HG03139 (cell line): ENCODE results near the gene RPL37A.
"Not testable (repeated sequence)": the region's sequence is repeated elsewhere in the genome, so short reads cannot be mapped to it uniquely, and the experiment has no call there.

ENCODE experiments used
- ATAC-seq: cut with Tn5 transposase; IDR thresholded peaks from one replicate; pipeline ENCODE4 v1.9.1; 2021; ENCODE audit not compliant: unreplicated experiment

RPL37A gene

GRCh38 chr2:216516730-216517350 is 18.2 kb downstream of the RPL37A start:
- ATAC-seq = no peak

GRCh38 chr2:216517447-216518225 is 19.0 kb downstream of the RPL37A start:
- no peak for ATAC-seq

- not testable (repeated sequence) for ATAC-seq
Measured at GRCh38 chr2:216518566-216519119, 20.0 kb downstream of the RPL37A start.

- no peak for ATAC-seq
Measured at GRCh38 chr2:216519154-216519762, 20.6 kb downstream of the RPL37A start.

- ATAC-seq = no peak
Measured at GRCh38 chr2:216520112-216520511, 21.5 kb downstream of the RPL37A start.

GRCh38 chr2:216522892-216523502 is 24.4 kb downstream of the RPL37A start:
- no peak for ATAC-seq

- no peak for ATAC-seq
Measured at GRCh38 chr2:216525972-216526371, 27.3 kb downstream of the RPL37A start.

GRCh38 chr2:216526939-216527338 is 28.3 kb downstream of the RPL37A start:
- ATAC-seq = no peak

GRCh38 chr2:216527600-216527999 is 29.0 kb downstream of the RPL37A start:
- ATAC-seq = no peak

- ATAC-seq = no peak
Measured at GRCh38 chr2:216532562-216532961, 33.9 kb downstream of the RPL37A start.

- ATAC-seq = no peak
Measured at GRCh38 chr2:216533609-216534008, 35.0 kb downstream of the RPL37A start.

- ATAC-seq = no peak
Measured at GRCh38 chr2:216534809-216535208, 36.2 kb downstream of the RPL37A start.

GRCh38 chr2:216535454-216535995 is 36.9 kb downstream of the RPL37A start:
- ATAC-seq = no peak

GRCh38 chr2:216536734-216537210 is 38.1 kb downstream of the RPL37A start:
- ATAC-seq = no peak

GRCh38 chr2:216537366-216537765 is 38.7 kb downstream of the RPL37A start:
- no peak for ATAC-seq

GRCh38 chr2:216538538-216538937 is 39.9 kb downstream of the RPL37A start:
- no peak for ATAC-seq

GRCh38 chr2:216539120-216539519 is 40.5 kb downstream of the RPL37A start:
- ATAC-seq = no peak

- ATAC-seq = no peak
Measured at GRCh38 chr2:216539791-216540241, 41.2 kb downstream of the RPL37A start.

- ATAC-seq = no peak
Measured at GRCh38 chr2:216540920-216541319, 42.3 kb downstream of the RPL37A start.

GRCh38 chr2:216541505-216541904 is 42.9 kb downstream of the RPL37A start:
- no peak for ATAC-seq

- no peak for ATAC-seq
Measured at GRCh38 chr2:216545359-216545758, 46.7 kb downstream of the RPL37A start.
